ENCODE results near the gene ANLN. TPM values are rescaled to one million over a fixed set of nuclear protein-coding genes. Genes with fewer than 3 reads are reported as not detected.

Gene ANLN
- total RNA-seq, 1 experiment from 2014 or later = 78.9 TPM

DNA sequence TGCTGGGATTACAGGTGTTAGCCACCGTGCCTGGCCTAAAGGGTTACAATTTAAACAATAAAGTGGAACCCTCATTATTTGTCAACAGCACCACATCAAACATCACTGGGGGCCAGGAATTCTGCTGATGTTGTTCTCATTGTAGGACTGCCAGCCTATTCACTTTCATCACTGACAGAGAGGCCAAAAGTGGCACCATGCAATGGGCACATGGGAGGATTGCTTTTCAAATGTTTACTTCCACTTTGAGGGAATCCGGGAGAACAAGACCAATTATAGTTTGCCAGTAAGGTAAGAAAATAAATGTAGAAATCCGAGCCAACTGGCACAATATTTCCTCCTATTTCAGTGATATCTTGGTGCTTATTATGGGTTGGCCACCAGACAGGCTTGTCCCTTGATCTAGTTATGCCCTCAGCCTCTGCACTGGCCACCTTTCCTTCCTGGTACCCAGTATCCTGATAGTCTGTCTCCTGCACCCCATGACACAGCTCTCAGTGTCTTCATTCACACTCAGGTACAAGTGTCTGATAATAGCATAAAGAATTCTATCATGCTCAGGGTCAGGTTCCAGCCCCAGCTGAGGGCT, 82.6 kb downstream of the ANLN start:
- Histone ChIP-seq H3K9ac (ENCODE audit: extremely low read depth, insufficient read length, low read length) (no peak overlapping the region), H2BK120ac (ENCODE audit: low read depth, low read length, poor library complexity, severe bottlenecking) (no peak overlapping the region), H3K9me3 (ENCODE audit: control insufficient read depth, low read depth, low read length) (no peaks in the 10 kb centered on the region), H3T11ph (ENCODE audit: low read length) (no peak overlapping the region), H4K91ac (ENCODE audit: insufficient read length, low read depth, low read length) (no peak overlapping the region), H3K23me2 (ENCODE audit: insufficient read length, low read depth, low read length, poor library complexity, severe bottlenecking) (no peaks in the 10 kb centered on the region), H3K27me3 (ENCODE audit: insufficient read depth, low read length) (no peaks in the 10 kb centered on the region), H3K27ac (ENCODE audit: insufficient read length, low read depth, low read length) (no peak overlapping the region), H2BK5ac (ENCODE audit: insufficient read length, low read length) (no peak overlapping the region), H2AK5ac (ENCODE audit: insufficient read length, low read length) (no peak overlapping the region), H3K79me1 (ENCODE audit: insufficient read depth, low read depth, low read length, poor library complexity, severe bottlenecking) (no peaks in the 10 kb centered on the region), H4K8ac (replicated peaks; ENCODE audit: insufficient read length, low read depth, low read length) (no peak overlapping the region), H3K4me2 (ENCODE audit: insufficient read depth, insufficient read length, low read length) (no peak overlapping the region), H4K5ac (ENCODE audit: insufficient read length, low read depth, low read length) (no peak overlapping the region), H2AFZ (ENCODE audit: low read length) (no peak overlapping the region), H3K56ac (ENCODE audit: insufficient read length, low read depth, low read length) (no peak overlapping the region), H3K18ac (ENCODE audit: insufficient read length, low read depth, low read length) (no peak overlapping the region), H2BK20ac (ENCODE audit: low read depth, low read length, poor library complexity, severe bottlenecking) (no peak overlapping the region), H3K4ac (ENCODE audit: low read depth, low read length) (no peak overlapping the region), H2BK15ac (ENCODE audit: low read depth, low read length) (no peak overlapping the region), H3K23ac (ENCODE audit: insufficient read length, low read depth, low read length) (no peak overlapping the region), H2BK12ac (ENCODE audit: insufficient read length, low read depth, low read length) (no peak overlapping the region), H3K14ac (ENCODE audit: insufficient read depth, low read length) (no peak overlapping the region), H3K4me1 (ENCODE audit: insufficient read depth, low read length) (no peaks in the 10 kb centered on the region), H3K79me2 (ENCODE audit: insufficient read depth, low read length) (no peaks in the 10 kb centered on the region), H4K20me1 (ENCODE audit: control insufficient read depth, insufficient read depth, insufficient read length) (no peaks in the 10 kb centered on the region)
- Mint-ChIP-seq H3K4me1 (0 out of 4 replicates have a peak, but pooled peaks cover 0 to 2% of the 10 kb centered on the region in 2 experiments), H3K27me3 (ENCODE audit: low read depth) (no peaks in the 10 kb centered on the region), H3K27ac (no peak overlapping the region; a peak in 1 of 7 replicates), H3K9me3 (peaks cover 0 to 4% of the 10 kb centered on the region in 2 experiments; a peak in 2 of 5 replicates), H3K4me3 (no peak overlapping the region), H3K36me3 (ENCODE audit: insufficient read depth in 1 of 3, low read depth in 3 of 3) (no peaks in the 10 kb centered on the region)
- WGBS (ENCODE audit: extremely low coverage, insufficient read length, low lambda C conversion rate) = no CpG with 5 or more reads among the region's 3 CpGs
- no peak for DNase-seq
- TF ChIP-seq, protein P1, sequence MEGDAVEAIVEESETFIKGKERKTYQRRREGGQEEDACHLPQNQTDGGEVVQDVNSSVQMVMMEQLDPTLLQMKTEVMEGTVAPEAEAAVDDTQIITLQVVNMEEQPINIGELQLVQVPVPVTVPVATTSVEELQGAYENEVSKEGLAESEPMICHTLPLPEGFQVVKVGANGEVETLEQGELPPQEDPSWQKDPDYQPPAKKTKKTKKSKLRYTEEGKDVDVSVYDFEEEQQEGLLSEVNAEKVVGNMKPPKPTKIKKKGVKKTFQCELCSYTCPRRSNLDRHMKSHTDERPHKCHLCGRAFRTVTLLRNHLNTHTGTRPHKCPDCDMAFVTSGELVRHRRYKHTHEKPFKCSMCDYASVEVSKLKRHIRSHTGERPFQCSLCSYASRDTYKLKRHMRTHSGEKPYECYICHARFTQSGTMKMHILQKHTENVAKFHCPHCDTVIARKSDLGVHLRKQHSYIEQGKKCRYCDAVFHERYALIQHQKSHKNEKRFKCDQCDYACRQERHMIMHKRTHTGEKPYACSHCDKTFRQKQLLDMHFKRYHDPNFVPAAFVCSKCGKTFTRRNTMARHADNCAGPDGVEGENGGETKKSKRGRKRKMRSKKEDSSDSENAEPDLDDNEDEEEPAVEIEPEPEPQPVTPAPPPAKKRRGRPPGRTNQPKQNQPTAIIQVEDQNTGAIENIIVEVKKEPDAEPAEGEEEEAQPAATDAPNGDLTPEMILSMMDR (conservative IDR thresholded peaks at IDR 0.05) = no peak

Data from H9 (cell line).